ENCODE results near the gene SCNN1B. TPM values are rescaled to one million over a fixed set of nuclear protein-coding genes. Genes with fewer than 3 reads are reported as not detected.

The SCNN1B gene
- total RNA-seq, 1 experiment from 2014 or later: not detected

- Histone ChIP-seq H3K9me3 (no peaks in the 10 kb centered on the region), H3K4me1 (no peaks in the 10 kb centered on the region), H3K36me3 (ENCODE audit: control insufficient read depth, insufficient read depth, low read length) (no peaks in the 10 kb centered on the region), H3K4me3 (ENCODE audit: low read depth, low read length) (no peak overlapping the region), H3K27me3 (replicated peaks; ENCODE audit: control insufficient read depth, insufficient read depth, low read length) (no peaks in the 10 kb centered on the region)
- intact Hi-C loops (cut with micrococcal nuclease; ENCODE audit: unreplicated experiment): no loop called here
- Mint-ChIP-seq H3K4me3 (ENCODE audit: unreplicated experiment) (no peak overlapping the region), H3K9me3 (ENCODE audit: unreplicated experiment) (no peaks in the 10 kb centered on the region), H3K27ac (ENCODE audit: unreplicated experiment) (no peak overlapping the region), H3K4me1 (ENCODE audit: low read depth, unreplicated experiment) (no peaks in the 10 kb centered on the region), H3K27me3 (ENCODE audit: insufficient read depth, unreplicated experiment) (peaks cover 12% of the 10 kb centered on the region), H3K36me3 (ENCODE audit: insufficient read depth, unreplicated experiment) (peaks cover 5% of the 10 kb centered on the region)
- POLR2A ChIA-PET: no interaction called here
- BruUV-seq (replicated peaks): no TSS peak
- no peak for TF ChIP-seq CTCF (IDR thresholded peaks at IDR 0.05; ENCODE audit: insufficient read depth in 1 of 2, low read depth in 1 of 2, low read length in 1 of 2, severe bottlenecking in 1 of 2, unreplicated experiment in 1 of 2)
- CTCF ChIA-PET: no interaction called here
- no peak for DNase-seq
Measured at GRCh38 chr16:23373436-23374219, 71.5 kb downstream of the SCNN1B start.

- no peak for TF ChIP-seq CTCF (IDR thresholded peaks at IDR 0.05; ENCODE audit: insufficient read depth in 1 of 2, low read depth in 1 of 2, low read length in 1 of 2, severe bottlenecking in 1 of 2, unreplicated experiment in 1 of 2)
- Mint-ChIP-seq H3K27ac (ENCODE audit: unreplicated experiment) (no peak overlapping the region), H3K27me3 (ENCODE audit: insufficient read depth, unreplicated experiment) (peaks cover 19% of the 10 kb centered on the region), H3K9me3 (ENCODE audit: unreplicated experiment) (no peaks in the 10 kb centered on the region), H3K4me1 (ENCODE audit: low read depth, unreplicated experiment) (no peaks in the 10 kb centered on the region), H3K36me3 (ENCODE audit: insufficient read depth, unreplicated experiment) (peaks cover 5% of the 10 kb centered on the region), H3K4me3 (ENCODE audit: unreplicated experiment) (no peak overlapping the region)
- CTCF ChIA-PET: interaction anchor here (0.6 to 0.8 kb wide), 3 partner anchors 35 to 202 kb away, joined by 3 to 8 read pairs (median 5); no protein-coding TSS in a partner anchor
- POLR2A ChIA-PET: interaction anchor here (0.5 kb wide), 1 partner anchor 147 kb away, joined by 4 read pairs; no protein-coding TSS in a partner anchor
- H3K27me3 ChIP-seq (replicated peaks; ENCODE audit: control insufficient read depth, insufficient read depth, low read length): no peaks in the 10 kb centered on the region
- no peaks in the 10 kb centered on the region for H3K4me1 ChIP-seq
- peak in 1 of 2 experiments; percentile 15 for DNase-seq
- no TSS peak for BruUV-seq (replicated peaks)
- H3K36me3 ChIP-seq (ENCODE audit: control insufficient read depth, insufficient read depth, low read length): no peaks in the 10 kb centered on the region
- intact Hi-C loops (cut with micrococcal nuclease; ENCODE audit: unreplicated experiment): no loop called here
- no peaks in the 10 kb centered on the region for H3K9me3 ChIP-seq
- H3K4me3 ChIP-seq (ENCODE audit: low read depth, low read length): no peak overlapping the region
Measured at GRCh38 chr16:23374721-23375510, 72.8 kb downstream of the SCNN1B start.

- Histone ChIP-seq H3K36me3 (ENCODE audit: control insufficient read depth, insufficient read depth, low read length) (no peaks in the 10 kb centered on the region), H3K9me3 (no peaks in the 10 kb centered on the region), H3K27me3 (replicated peaks; ENCODE audit: control insufficient read depth, insufficient read depth, low read length) (no peaks in the 10 kb centered on the region), H3K4me1 (no peaks in the 10 kb centered on the region), H3K4me3 (ENCODE audit: low read depth, low read length) (no peak overlapping the region)
- H3K27ac Mint-ChIP-seq (ENCODE audit: unreplicated experiment): no peak overlapping the region
- no peak overlapping the region for H3K4me3 Mint-ChIP-seq (ENCODE audit: unreplicated experiment)
- no peak for TF ChIP-seq CTCF (IDR thresholded peaks at IDR 0.05; ENCODE audit: insufficient read depth in 1 of 2, low read depth in 1 of 2, low read length in 1 of 2, severe bottlenecking in 1 of 2, unreplicated experiment in 1 of 2)
- peaks cover 2% of the 10 kb centered on the region for H3K36me3 Mint-ChIP-seq (ENCODE audit: insufficient read depth, unreplicated experiment)
- no peaks in the 10 kb centered on the region for H3K9me3 Mint-ChIP-seq (ENCODE audit: unreplicated experiment)
- BruUV-seq (replicated peaks): no TSS peak
- no peaks in the 10 kb centered on the region for H3K4me1 Mint-ChIP-seq (ENCODE audit: low read depth, unreplicated experiment)
- intact Hi-C loops (cut with micrococcal nuclease; ENCODE audit: unreplicated experiment): no loop called here
- peaks cover 16% of the 10 kb centered on the region for H3K27me3 Mint-ChIP-seq (ENCODE audit: insufficient read depth, unreplicated experiment)
- POLR2A ChIA-PET: no interaction called here
- CTCF ChIA-PET: no interaction called here
- no peak for DNase-seq
Measured at GRCh38 chr16:23375643-23376042, 73.5 kb downstream of the SCNN1B start.
